MM.1S (cell line): ENCODE data around the gene HOXA13.

ENCODE experiments used
- DNase-seq: peaks from one replicate; pipeline ENCODE4 v3.0.0-alpha.2; 2015
- H2AFZ ChIP-seq: fragments of 300-600 bp; sonication (generic); 2 replicates; pipeline ENCODE4 v1.6.0; 2016; ENCODE audit warnings: antibody characterized with exemption, low read length
- H3F3A ChIP-seq: fragments of 300-600 bp; sonication (generic); 2 replicates; pipeline ENCODE4 v1.6.1; 2016; ENCODE audit warnings: mild to moderate bottlenecking, antibody characterized with exemption, low read length, moderate library complexity, mixed read lengths; ENCODE audit not compliant: insufficient read depth
- H3K27ac ChIP-seq: fragments of 300-600 bp; sonication (generic); 2 replicates; pipeline ENCODE4 v1.5.1; 2016; ENCODE audit warnings: mild to moderate bottlenecking, low read length
- H3K27me3 ChIP-seq: fragments of 300-600 bp; sonication (generic); replicated peaks from 2 replicates; pipeline ENCODE4 v1.6.0; 2016; ENCODE audit warnings: low read length; ENCODE audit not compliant: insufficient read depth
- H3K36me3 ChIP-seq: fragments of 300-600 bp; sonication (generic); replicated peaks from 2 replicates; pipeline ENCODE4 v1.6.1; 2016; ENCODE audit warnings: mild to moderate bottlenecking, low read length, mixed read lengths; ENCODE audit not compliant: insufficient read depth
- H3K4me1 ChIP-seq: fragments of 300-600 bp; sonication (generic); 2 replicates; pipeline ENCODE4 v1.6.1; 2016; ENCODE audit warnings: low read length, mixed read lengths
- H3K4me2 ChIP-seq: fragments of 300-600 bp; sonication (generic); 2 replicates; pipeline ENCODE4 v1.6.0; 2016; ENCODE audit warnings: low read depth, low read length
- H3K4me3 ChIP-seq: fragments of 300-600 bp; sonication (generic); 2 replicates; pipeline ENCODE4 v1.5.1; 2016; ENCODE audit warnings: low read length, mixed read lengths
- H3K79me2 ChIP-seq: fragments of 300-600 bp; sonication (generic); 2 replicates; pipeline ENCODE4 v1.6.1; 2016; ENCODE audit warnings: mixed run types, low read length, mixed read lengths
- H3K9ac ChIP-seq: fragments of 300-600 bp; sonication (generic); 2 replicates; pipeline ENCODE4 v1.6.1; 2016; ENCODE audit warnings: low read length, mixed read lengths
- H3K9me2 ChIP-seq: fragments of 300-600 bp; sonication (generic); replicated peaks from 2 replicates; pipeline ENCODE4 v1.6.1; 2016; ENCODE audit warnings: mild to moderate bottlenecking, low read length, mixed read lengths; ENCODE audit not compliant: insufficient read depth
- H3K9me3 ChIP-seq: fragments of 300-600 bp; sonication (generic); replicated peaks from 2 replicates; pipeline ENCODE4 v1.6.1; 2016; ENCODE audit warnings: mild to moderate bottlenecking, low read length, mixed read lengths; ENCODE audit not compliant: insufficient read depth
- H4K20me1 ChIP-seq: fragments of 300-600 bp; sonication (generic); 2 replicates; pipeline ENCODE4 v1.6.1; 2016; ENCODE audit warnings: mild to moderate bottlenecking, low read length, moderate library complexity, mixed read lengths; ENCODE audit not compliant: insufficient read depth
- EZH2 ChIP-seq: fragments of 300-600 bp; sonication (generic); optimal IDR thresholded peaks from 2 replicates; pipeline ENCODE3; 2017; ENCODE audit warnings: low read depth, mild to moderate bottlenecking, antibody characterized with exemption, low read length, mixed read lengths
- EZH2phosphoT487 ChIP-seq: fragments of 300-600 bp; sonication (generic); IDR thresholded peaks from 2 replicates; pipeline ENCODE4 v1.6.1; 2018; ENCODE audit warnings: antibody characterized with exemption, low read length
- TF ChIP-seq, protein P1 (sequence below): fragments of 300-600 bp; sonication (generic); IDR thresholded peaks from 2 replicates; pipeline ENCODE4 v1.5.1; 2016; ENCODE audit warnings: antibody characterized with exemption, low read length, mixed read lengths

HOXA13 gene

DNA sequence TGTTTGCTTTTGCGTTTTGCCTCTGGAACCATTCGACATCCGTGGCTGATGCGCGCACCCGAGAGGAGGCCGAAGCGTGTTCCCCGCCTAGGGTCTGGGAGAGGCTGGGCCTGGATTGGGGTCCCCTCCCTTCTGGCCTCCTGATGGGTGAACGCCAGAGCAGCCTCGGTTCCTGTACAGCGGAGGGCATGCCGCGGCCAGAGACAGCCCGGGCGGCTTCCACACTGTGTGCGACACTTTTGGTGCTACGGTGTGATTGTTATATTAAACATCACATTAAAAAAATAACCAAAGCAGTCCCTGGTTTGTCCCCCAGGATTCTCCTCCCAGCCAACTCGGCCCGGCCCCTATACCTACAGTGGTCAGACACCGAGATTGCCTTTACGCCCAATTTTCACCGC lies 39.7 kb downstream of the HOXA13 start:
- Histone ChIP-seq H2AFZ (peak overlapping the region; percentile 91), H3F3A (no peaks in the 10 kb centered on the region), H3K27ac (no peak overlapping the region), H3K36me3 (no peaks in the 10 kb centered on the region), H3K27me3 (peaks cover 91% of the 10 kb centered on the region), H3K9ac (peak overlapping the region; percentile 6; the same call in 1 of the 2 replicates), H3K4me2 (peak overlapping the region; percentile 96), H3K79me2 (no peaks in the 10 kb centered on the region), H4K20me1 (no peaks in the 10 kb centered on the region), H3K4me3 (peak overlapping the region; percentile 64), H3K9me2 (no peaks in the 10 kb centered on the region), H3K9me3 (no peaks in the 10 kb centered on the region), H3K4me1 (0 out of 2 replicates have a peak, but pooled peaks cover 4% of the 10 kb centered on the region)
- no peak for DNase-seq
- TF ChIP-seq, protein P1, sequence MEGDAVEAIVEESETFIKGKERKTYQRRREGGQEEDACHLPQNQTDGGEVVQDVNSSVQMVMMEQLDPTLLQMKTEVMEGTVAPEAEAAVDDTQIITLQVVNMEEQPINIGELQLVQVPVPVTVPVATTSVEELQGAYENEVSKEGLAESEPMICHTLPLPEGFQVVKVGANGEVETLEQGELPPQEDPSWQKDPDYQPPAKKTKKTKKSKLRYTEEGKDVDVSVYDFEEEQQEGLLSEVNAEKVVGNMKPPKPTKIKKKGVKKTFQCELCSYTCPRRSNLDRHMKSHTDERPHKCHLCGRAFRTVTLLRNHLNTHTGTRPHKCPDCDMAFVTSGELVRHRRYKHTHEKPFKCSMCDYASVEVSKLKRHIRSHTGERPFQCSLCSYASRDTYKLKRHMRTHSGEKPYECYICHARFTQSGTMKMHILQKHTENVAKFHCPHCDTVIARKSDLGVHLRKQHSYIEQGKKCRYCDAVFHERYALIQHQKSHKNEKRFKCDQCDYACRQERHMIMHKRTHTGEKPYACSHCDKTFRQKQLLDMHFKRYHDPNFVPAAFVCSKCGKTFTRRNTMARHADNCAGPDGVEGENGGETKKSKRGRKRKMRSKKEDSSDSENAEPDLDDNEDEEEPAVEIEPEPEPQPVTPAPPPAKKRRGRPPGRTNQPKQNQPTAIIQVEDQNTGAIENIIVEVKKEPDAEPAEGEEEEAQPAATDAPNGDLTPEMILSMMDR: no peak
- TF ChIP-seq EZH2phosphoT487 (0 out of 2 replicates have a peak, but pooled peaks have one; percentile 58), EZH2 (no peak)

DNA sequence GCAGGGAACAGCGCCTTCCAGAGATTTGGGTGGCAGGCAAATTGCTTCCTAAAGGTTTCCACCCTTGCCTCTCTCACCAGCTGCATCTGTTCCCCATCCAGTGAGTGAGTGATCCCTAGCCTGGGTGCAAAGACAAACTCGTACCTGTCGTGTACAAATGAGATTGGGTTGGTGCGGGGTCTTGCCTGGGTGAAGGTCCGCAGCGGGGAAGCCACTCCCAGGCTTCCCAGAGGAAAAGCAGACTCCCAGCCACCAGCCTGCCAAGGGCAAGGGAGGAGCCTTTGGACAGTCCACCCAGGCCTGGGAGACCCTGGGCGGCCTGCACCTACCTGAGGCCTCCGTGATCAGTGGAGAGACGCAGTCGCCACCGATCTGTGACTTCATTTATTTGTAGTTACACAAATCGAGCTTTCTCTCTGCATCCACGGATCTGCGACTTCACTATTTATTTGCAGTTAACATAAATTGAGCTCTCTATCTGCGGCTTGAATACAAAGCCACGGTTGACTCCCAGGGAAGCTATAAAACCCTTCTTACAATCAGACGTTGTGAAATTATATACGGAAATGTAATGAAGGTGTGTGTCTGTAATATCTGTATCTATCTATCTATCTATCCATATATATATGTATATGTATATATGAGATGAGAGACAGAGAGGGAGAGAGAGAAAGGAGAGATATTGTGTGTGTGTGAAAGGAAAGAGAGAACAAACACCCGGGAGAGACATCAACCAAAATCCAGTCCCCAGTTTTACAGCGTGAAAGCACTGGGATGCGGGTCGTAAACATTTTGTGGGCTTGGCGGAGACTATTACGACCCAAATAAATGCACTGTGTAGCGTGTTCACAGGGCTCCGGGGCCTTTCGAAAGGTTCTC lies 40.4 kb downstream of the HOXA13 start:
- Histone ChIP-seq H3F3A (no peaks in the 10 kb centered on the region), H3K9me2 (no peaks in the 10 kb centered on the region), H2AFZ (no peak overlapping the region), H3K9ac (no peak overlapping the region), H3K27ac (no peak overlapping the region), H3K4me1 (peaks cover 4% of the 10 kb centered on the region; the same call in 1 of the 2 replicates), H3K4me3 (peak overlapping the region; percentile 64; the same call in 1 of the 2 replicates), H3K79me2 (no peaks in the 10 kb centered on the region), H3K27me3 (peaks cover 91% of the 10 kb centered on the region), H3K36me3 (no peaks in the 10 kb centered on the region), H3K4me2 (peak overlapping the region; percentile 96; the same call in 1 of the 2 replicates), H4K20me1 (no peaks in the 10 kb centered on the region), H3K9me3 (no peaks in the 10 kb centered on the region)
- TF ChIP-seq EZH2 (no peak), EZH2phosphoT487 (no peak)
- TF ChIP-seq, protein P1: no peak
- DNase-seq: no peak

DNA sequence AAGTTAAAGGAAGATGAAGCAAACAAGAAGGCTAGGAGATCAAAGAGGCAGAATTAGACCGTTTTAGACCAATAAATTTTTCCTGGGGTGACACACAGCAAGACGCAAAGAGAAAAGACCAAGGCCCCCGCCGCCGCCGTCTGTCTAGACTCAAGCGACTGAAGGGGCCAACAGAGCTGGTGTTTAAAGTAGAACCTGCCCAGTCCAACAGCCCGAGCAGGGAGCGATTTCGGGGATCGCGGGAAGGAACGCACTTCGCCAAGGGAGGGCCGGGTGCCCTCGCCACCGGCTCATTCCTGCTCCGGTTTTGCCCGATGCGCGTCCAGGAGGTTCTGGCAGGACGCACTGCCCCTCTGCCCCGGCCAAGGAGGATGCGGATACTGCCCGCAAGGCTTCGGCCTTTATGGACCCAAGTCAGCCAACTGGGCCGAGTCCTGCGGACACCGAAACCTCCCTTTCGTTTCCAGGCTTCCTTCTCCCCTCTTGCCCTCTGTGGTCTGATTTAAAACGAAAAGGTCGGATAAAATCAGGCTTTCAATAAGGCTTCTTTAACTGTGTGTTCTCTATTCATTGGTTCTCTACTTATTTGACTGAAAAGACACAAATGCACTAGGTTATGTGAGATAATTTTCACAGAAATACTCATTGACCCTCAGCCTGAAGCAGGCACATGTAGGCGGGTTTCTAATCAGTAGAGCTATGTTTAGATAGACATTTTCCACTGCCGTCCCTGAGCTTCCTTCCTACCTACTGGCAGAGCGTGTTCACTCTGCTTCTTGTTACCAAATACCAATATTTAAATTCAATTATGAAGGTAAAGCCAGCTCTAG lies 41.2 kb downstream of the HOXA13 start:
- H3K4me1 ChIP-seq: peaks cover 4% of the 10 kb centered on the region; the same call in 1 of the 2 replicates
- H3K27me3 ChIP-seq: peaks cover 91% of the 10 kb centered on the region
- H3F3A ChIP-seq: no peaks in the 10 kb centered on the region
- H3K9me3 ChIP-seq: no peaks in the 10 kb centered on the region
- H3K36me3 ChIP-seq: no peaks in the 10 kb centered on the region
- no peak overlapping the region for H3K4me2 ChIP-seq
- H3K27ac ChIP-seq: no peak overlapping the region
- no peak overlapping the region for H3K9ac ChIP-seq
- no peak for DNase-seq
- TF ChIP-seq EZH2 (no peak), EZH2phosphoT487 (no peak)
- TF ChIP-seq, protein P1: no peak
- no peaks in the 10 kb centered on the region for H3K9me2 ChIP-seq
- H2AFZ ChIP-seq: no peak overlapping the region
- H3K79me2 ChIP-seq: no peaks in the 10 kb centered on the region
- H3K4me3 ChIP-seq: no peak overlapping the region
- H4K20me1 ChIP-seq: no peaks in the 10 kb centered on the region
